ENCODE measurements around the gene RICTOR. TPM values are rescaled to one million over a fixed set of nuclear protein-coding genes. Genes with fewer than 3 reads are reported as not detected.

Gene RICTOR
- total RNA-seq, 1 donor from 2014 or later: 41.3 TPM

DNA sequence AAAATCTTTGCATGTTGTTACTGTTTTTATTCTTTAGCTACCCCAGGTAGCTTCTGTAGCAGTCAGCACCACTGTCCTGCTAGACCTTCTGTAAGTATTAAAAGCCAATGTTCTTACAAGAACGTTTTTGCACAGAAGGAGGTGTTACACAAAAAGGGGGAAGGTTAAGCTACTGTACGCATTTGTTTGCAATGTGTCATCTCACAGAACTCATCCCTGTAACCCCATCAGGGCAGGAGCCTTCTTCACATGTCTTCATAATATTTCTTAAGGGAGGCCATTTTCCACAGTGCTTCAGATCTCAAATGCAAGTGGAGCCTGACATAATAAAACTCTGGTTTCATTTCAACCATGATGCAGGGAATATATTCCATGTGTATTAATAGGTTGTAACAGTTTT, 160.5 kb downstream of the RICTOR start:
- no peaks in the 10 kb centered on the region for H3K27me3 Mint-ChIP-seq (ENCODE audit: insufficient read depth, low read depth)
- H3K79me2 ChIP-seq (ENCODE audit: low read depth): no peaks in the 10 kb centered on the region
- H3K4me1 ChIP-seq: no peaks in the 10 kb centered on the region
- peaks cover 7% of the 10 kb centered on the region for H3K9me3 Mint-ChIP-seq
- H3K27ac ChIP-seq: no peak overlapping the region
- no peaks in the 10 kb centered on the region for H3K4me1 Mint-ChIP-seq
- no peak overlapping the region for H3K4me2 ChIP-seq
- no peaks in the 10 kb centered on the region for H3K36me3 ChIP-seq
- H3K9ac ChIP-seq: no peak overlapping the region
- no peak overlapping the region for H3K4me3 ChIP-seq
- no peaks in the 10 kb centered on the region for H3K9me3 ChIP-seq (ENCODE audit: low read depth)
- DNase-seq (ENCODE audit: low spot score): no peak
- H3K4me3 Mint-ChIP-seq: no peak overlapping the region
- H3F3A ChIP-seq (ENCODE audit: low read depth): no peaks in the 10 kb centered on the region
- H4K20me1 ChIP-seq (ENCODE audit: low read depth): no peaks in the 10 kb centered on the region
- H3K27ac Mint-ChIP-seq: no peak overlapping the region
- no peak overlapping the region for H2AFZ ChIP-seq (replicated peaks)
- no peak for TF ChIP-seq EZH2phosphoT487 (IDR thresholded peaks at IDR 0.05)
- TF ChIP-seq, protein P1, sequence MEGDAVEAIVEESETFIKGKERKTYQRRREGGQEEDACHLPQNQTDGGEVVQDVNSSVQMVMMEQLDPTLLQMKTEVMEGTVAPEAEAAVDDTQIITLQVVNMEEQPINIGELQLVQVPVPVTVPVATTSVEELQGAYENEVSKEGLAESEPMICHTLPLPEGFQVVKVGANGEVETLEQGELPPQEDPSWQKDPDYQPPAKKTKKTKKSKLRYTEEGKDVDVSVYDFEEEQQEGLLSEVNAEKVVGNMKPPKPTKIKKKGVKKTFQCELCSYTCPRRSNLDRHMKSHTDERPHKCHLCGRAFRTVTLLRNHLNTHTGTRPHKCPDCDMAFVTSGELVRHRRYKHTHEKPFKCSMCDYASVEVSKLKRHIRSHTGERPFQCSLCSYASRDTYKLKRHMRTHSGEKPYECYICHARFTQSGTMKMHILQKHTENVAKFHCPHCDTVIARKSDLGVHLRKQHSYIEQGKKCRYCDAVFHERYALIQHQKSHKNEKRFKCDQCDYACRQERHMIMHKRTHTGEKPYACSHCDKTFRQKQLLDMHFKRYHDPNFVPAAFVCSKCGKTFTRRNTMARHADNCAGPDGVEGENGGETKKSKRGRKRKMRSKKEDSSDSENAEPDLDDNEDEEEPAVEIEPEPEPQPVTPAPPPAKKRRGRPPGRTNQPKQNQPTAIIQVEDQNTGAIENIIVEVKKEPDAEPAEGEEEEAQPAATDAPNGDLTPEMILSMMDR (IDR thresholded peaks at IDR 0.05): no peak
- TF ChIP-seq EZH2 (IDR thresholded peaks at IDR 0.05): no peak
- no peaks in the 10 kb centered on the region for H3K36me3 Mint-ChIP-seq
- H3K27me3 ChIP-seq: no peaks in the 10 kb centered on the region

DNA sequence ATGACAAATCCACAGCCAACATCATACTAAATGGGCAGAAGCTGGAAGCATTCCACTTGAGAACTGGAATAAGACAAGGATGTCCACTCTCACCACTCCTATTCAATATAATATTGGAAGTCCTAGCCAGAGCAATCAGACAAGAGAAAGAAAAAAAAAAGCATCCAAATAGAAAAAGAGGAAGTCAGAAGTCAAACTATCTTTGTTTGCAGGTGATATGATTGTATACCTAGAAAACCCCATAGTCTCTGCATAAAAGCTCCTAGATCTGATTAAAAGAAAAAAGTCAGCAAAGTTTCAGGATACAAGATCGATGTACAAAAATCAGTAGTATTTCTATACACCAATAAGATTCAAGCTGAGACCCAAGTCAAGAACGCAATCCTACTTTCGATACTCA, 162.3 kb downstream of the RICTOR start:
- no peak overlapping the region for H3K4me3 ChIP-seq
- no peak overlapping the region for H3K4me2 ChIP-seq
- Mint-ChIP-seq H3K4me3 (no peak overlapping the region), H3K36me3 (no peaks in the 10 kb centered on the region), H3K27me3 (ENCODE audit: insufficient read depth, low read depth) (no peaks in the 10 kb centered on the region), H3K9me3 (peaks cover 7% of the 10 kb centered on the region), H3K27ac (no peak overlapping the region), H3K4me1 (no peaks in the 10 kb centered on the region)
- H3K27ac ChIP-seq: no peak overlapping the region
- no peaks in the 10 kb centered on the region for H3K27me3 ChIP-seq
- H3K4me1 ChIP-seq: no peaks in the 10 kb centered on the region
- no peak for DNase-seq (ENCODE audit: low spot score)
- no peaks in the 10 kb centered on the region for H3K9me3 ChIP-seq (ENCODE audit: low read depth)
- no peaks in the 10 kb centered on the region for H3K36me3 ChIP-seq
- H3K79me2 ChIP-seq (ENCODE audit: low read depth): no peaks in the 10 kb centered on the region
- H3F3A ChIP-seq (ENCODE audit: low read depth): no peaks in the 10 kb centered on the region
- H2AFZ ChIP-seq (replicated peaks): no peak overlapping the region
- H3K9ac ChIP-seq: no peak overlapping the region
- TF ChIP-seq, protein P1 (IDR thresholded peaks at IDR 0.05): no peak
- TF ChIP-seq EZH2phosphoT487 (IDR thresholded peaks at IDR 0.05) (no peak), EZH2 (IDR thresholded peaks at IDR 0.05) (no peak)
- H4K20me1 ChIP-seq (ENCODE audit: low read depth): no peaks in the 10 kb centered on the region

DNA sequence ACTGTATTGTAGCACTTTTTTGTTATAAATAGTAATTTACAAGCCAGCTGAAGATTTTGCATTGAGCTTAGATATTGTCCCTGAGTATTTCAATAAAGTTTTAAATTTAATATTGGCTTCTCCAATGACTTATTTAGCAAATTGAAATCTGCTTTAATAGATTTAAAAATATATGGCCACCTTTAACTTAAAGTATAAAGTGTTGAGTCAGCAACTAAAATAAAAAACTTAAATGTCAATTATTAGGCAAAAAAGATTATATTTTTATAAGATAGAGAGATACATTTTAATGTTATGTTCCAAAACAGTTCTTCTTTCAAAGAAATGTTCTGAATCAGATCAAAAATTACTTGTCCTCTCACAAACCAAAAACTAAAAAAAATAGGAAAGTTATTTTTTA, 167.7 kb downstream of the RICTOR start:
- DNase-seq (ENCODE audit: low spot score): no peak
- Histone ChIP-seq H3K4me2 (no peak overlapping the region), H3K4me3 (no peak overlapping the region), H3K27me3 (no peaks in the 10 kb centered on the region), H3K27ac (no peak overlapping the region), H3K9me3 (ENCODE audit: low read depth) (no peaks in the 10 kb centered on the region), H3F3A (ENCODE audit: low read depth) (no peaks in the 10 kb centered on the region), H2AFZ (replicated peaks) (no peak overlapping the region), H3K36me3 (no peaks in the 10 kb centered on the region), H3K4me1 (no peaks in the 10 kb centered on the region), H3K9ac (no peak overlapping the region), H3K79me2 (ENCODE audit: low read depth) (no peaks in the 10 kb centered on the region), H4K20me1 (ENCODE audit: low read depth) (no peaks in the 10 kb centered on the region)
- H3K27me3 Mint-ChIP-seq (ENCODE audit: insufficient read depth, low read depth): no peaks in the 10 kb centered on the region
- H3K4me3 Mint-ChIP-seq: no peak overlapping the region
- H3K36me3 Mint-ChIP-seq: no peaks in the 10 kb centered on the region
- H3K27ac Mint-ChIP-seq: no peak overlapping the region
- TF ChIP-seq, protein P1 (IDR thresholded peaks at IDR 0.05): no peak
- TF ChIP-seq EZH2phosphoT487 (IDR thresholded peaks at IDR 0.05): no peak
- no peak for TF ChIP-seq EZH2 (IDR thresholded peaks at IDR 0.05)
- peaks cover 11% of the 10 kb centered on the region for H3K9me3 Mint-ChIP-seq
- no peaks in the 10 kb centered on the region for H3K4me1 Mint-ChIP-seq

Data from neural progenitor cell (in vitro differentiated cells).